Suprapubic skin (tissue), 3 donors: ENCODE measurements around the gene PARVG.

Source experiments
- EP300 ChIP-seq: sonication (generic); formaldehyde crosslinking; IDR thresholded peaks from one replicate; pipeline ENCODE4 v1.6.1; 2017; ENCODE audit warnings: antibody characterized with exemption
- POLR2A ChIP-seq, 2 donors: fragments of 450-650 bp; IDR thresholded peaks; one replicate each; pipeline ENCODE4 v1.6.1; 2017; ENCODE audit warnings: antibody characterized with exemption in 2 of 2, mild to moderate bottlenecking in 2 of 2, moderate library complexity in 2 of 2
- TF ChIP-seq, protein P1 (sequence below), 2 donors: fragments of 200-600 bp in 1 of 2; fragments of 450-650 bp in 1 of 2; sonication (generic) in 1 of 2; IDR thresholded peaks; one replicate each; pipeline ENCODE4 v1.5.1; 2016 to 2019; ENCODE audit warnings: antibody characterized with exemption in 2 of 2, mild to moderate bottlenecking in 1 of 2, moderate library complexity in 1 of 2

DNA sequence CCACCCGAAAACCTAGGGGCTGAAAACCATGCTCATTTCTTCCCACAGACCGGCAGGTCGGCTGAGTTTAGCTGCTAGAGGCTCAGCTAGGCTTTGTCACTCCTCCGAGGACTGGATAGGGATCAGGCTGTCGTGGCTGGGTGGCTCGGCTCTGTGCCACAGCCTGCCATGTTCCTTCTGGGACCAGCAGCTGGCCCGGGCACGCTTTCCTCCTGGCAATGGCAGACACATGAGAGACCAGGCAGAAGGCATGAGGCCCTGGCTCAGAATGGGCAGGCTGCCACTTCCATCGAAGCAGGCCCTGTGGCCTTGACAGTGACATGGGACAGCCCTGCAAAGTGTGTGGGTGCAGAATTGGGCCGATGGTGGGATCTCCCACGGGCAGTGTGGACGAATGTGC is 20.9 kb downstream of the PARVG start:
- TF ChIP-seq, protein P1, sequence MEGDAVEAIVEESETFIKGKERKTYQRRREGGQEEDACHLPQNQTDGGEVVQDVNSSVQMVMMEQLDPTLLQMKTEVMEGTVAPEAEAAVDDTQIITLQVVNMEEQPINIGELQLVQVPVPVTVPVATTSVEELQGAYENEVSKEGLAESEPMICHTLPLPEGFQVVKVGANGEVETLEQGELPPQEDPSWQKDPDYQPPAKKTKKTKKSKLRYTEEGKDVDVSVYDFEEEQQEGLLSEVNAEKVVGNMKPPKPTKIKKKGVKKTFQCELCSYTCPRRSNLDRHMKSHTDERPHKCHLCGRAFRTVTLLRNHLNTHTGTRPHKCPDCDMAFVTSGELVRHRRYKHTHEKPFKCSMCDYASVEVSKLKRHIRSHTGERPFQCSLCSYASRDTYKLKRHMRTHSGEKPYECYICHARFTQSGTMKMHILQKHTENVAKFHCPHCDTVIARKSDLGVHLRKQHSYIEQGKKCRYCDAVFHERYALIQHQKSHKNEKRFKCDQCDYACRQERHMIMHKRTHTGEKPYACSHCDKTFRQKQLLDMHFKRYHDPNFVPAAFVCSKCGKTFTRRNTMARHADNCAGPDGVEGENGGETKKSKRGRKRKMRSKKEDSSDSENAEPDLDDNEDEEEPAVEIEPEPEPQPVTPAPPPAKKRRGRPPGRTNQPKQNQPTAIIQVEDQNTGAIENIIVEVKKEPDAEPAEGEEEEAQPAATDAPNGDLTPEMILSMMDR (IDR thresholded peaks at IDR 0.05) = no peak
- TF ChIP-seq POLR2A (IDR thresholded peaks at IDR 0.05) (no peak), EP300 (no peak)
